A549 treated with AZD2906 at 1 μM for 4 hours (cell line): ENCODE measurements around the gene SLC30A10. TPM values are rescaled to one million over a fixed set of nuclear protein-coding genes. Genes with fewer than 3 reads are reported as not detected.

Source experiments
- total RNA-seq: library from RNA; stranded (reverse); fragments of 200-300 nt; extraction: Qiagen RNA extraction; gene quantifications from 5 replicates; pipeline ENCODE4 v1.2.3, GENCODE V29; 2022

SLC30A10 gene
- total RNA-seq = 0.03 to 0.09 TPM (median 0.06 TPM) in 3 of 5 replicates, not detected in the others

DNA sequence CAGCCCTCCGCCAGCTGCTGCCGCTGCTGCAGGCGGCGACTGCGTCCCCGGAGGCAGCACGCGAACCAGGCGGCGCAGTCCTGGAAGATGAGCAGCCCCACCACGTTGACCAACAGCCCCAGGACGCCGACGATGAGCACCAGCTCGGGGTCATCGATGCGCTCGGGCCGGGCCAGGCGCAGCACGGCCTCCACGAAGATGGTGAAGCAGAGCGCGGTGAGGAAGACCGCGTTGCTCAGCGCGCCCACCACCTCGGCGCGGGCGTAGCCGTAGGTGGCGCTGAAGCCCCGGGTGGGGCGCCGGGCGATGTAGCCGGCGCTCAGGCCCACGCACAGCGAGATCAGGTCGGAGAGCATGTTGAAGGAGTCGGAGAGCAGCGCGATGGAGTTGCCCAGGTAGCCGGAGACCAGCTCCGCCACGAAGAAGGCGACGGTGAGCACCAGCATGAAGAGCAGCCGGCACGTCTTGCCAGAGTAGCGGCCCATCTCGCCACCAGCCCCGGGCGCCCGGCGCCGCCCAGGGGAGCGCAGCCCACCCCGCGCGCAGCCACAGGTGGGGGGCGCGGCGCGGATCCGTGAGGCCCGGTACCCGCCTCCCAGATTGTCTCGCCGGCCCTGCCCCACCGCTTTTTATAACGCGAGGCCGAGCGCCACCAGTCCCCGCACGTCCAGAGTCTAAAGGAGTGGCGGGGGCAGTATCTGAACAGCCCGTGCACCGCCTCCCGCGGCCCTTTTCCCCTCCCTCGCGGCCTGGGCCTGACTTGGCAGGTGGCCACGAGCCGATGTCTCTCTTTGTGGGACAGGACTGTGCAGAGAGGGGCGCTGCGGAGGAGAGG is at the start of gene SLC30A10:
TSS of gene SLC30A10 (minus strand) at position 602 of the 835 bp plus-strand sequence. CDS start at position 485, 117 bp downstream.

Other genes with a start within 250 kb of the SLC30A10 start
- 64.7 to 75.8 TPM (median 66.9 TPM) in 5 replicates for gene EPRS1, start 117.9 kb upstream of the SLC30A10 start, total RNA-seq
- gene BPNT1, start 161.2 kb upstream of the SLC30A10 start, total RNA-seq = 14.3 to 25.2 TPM (median 15.7 TPM) in 5 replicates
- gene IARS2, start 165.6 kb upstream of the SLC30A10 start, total RNA-seq = 91.0 to 119 TPM (median 96.8 TPM) in 5 replicates